HCT116 (cell line): ENCODE measurements around the gene KIAA1549. TPM values are rescaled to one million over a fixed set of nuclear protein-coding genes. Genes with fewer than 3 reads are reported as not detected.

Source experiments
- ATAC-seq: fragments of 200-7000 bp; cut with Tn5 transposase; 2 replicates; pipeline ENCODE4 v1.9.1; 2020; ENCODE audit warnings: mild to moderate bottlenecking, moderate library complexity
- BruUV-seq: library from RNA; stranded (reverse); fragments of 400-500 nt; replicated peaks from 2 replicates; lab custom pipeline; 2021; lab: Mats Ljungman, UMichigan
- CTCF ChIA-PET: fragments of 300-600 bp; sonication (Branson Sonifier 250); formaldehyde crosslinking; loops from one replicate; lab custom pipeline; 2021; ENCODE audit warnings: antibody characterized with exemption; lab: Charles Lee
- POLR2A ChIA-PET: fragments of 300-600, 350-600 bp; sonication (Branson Sonifier 250); formaldehyde crosslinking; loops from one replicate; lab custom pipeline; 2021; ENCODE audit warnings: antibody characterized with exemption; lab: Charles Lee
- RAD21 ChIA-PET, 2 experiments: fragments of 300-600 bp; sonication (Branson Sonifier 250); formaldehyde crosslinking; loops; one replicate each; lab custom pipeline; 2023; ENCODE audit warnings: low total read pairs in 2 of 2; ENCODE audit not compliant: uncharacterized antibody in 2 of 2, unreplicated experiment in 2 of 2, low non-redundant PET in 1 of 2; lab: Charles Lee
- DNase-seq: peaks from one replicate; pipeline ENCODE4 v3.0.0-alpha.2; 2010; ENCODE audit warnings: low read depth, low spot score
- H2AFZ ChIP-seq: fragments of 200-600 bp; shearing (Covaris generic), sonication (generic); 2 replicates; pipeline ENCODE4 v1.6.1; 2017; ENCODE audit warnings: low read depth, mixed run types, mixed read lengths, antibody characterized with exemption, low read length; ENCODE audit not compliant: poor library complexity, severe bottlenecking
- H3K27ac ChIP-seq: 2 replicates; pipeline ENCODE4 v1.5.1; 2012; ENCODE audit warnings: low read depth, low read length
- H3K27me3 ChIP-seq: fragments of 200-600 bp; sonication (generic); 2 replicates; pipeline ENCODE4 v1.6.1; 2016; ENCODE audit warnings: mixed run types, low read length, mixed read lengths; ENCODE audit not compliant: insufficient read depth
- H3K36me3 ChIP-seq, 2 experiments: fragments of 200-500 bp in 1 of 2; fragments of 200-600 bp in 1 of 2; sonication (Bioruptor generic) in 1 of 2; sonication (generic) in 1 of 2; 2 replicates each; pipeline versions ENCODE4 v1.5.1 to v1.6.1; 2014 to 2016; ENCODE audit warnings: low read length in 2 of 2, inconsistent platforms in 1 of 2, mixed read lengths in 1 of 2, mixed run types in 1 of 2; ENCODE audit not compliant: insufficient read depth in 2 of 2, control insufficient read depth in 1 of 2
- H3K4me1 ChIP-seq, 2 experiments: fragments of 200-600 bp in 1 of 2; sonication (generic) in 1 of 2; 2 replicates each; pipeline versions ENCODE4 v1.5.1 to v1.6.1; 2012 to 2017; ENCODE audit warnings: low read length in 2 of 2, inconsistent platforms in 1 of 2, mild to moderate bottlenecking in 1 of 2, mixed read lengths in 1 of 2, mixed run types in 1 of 2, moderate library complexity in 1 of 2; ENCODE audit not compliant: insufficient read depth in 2 of 2, control insufficient read depth in 1 of 2
- H3K4me2 ChIP-seq: fragments of 200-600 bp; sonication (generic); 2 replicates; pipeline ENCODE4 v1.6.1; 2017; ENCODE audit warnings: mixed run types, low read length, mixed read lengths
- H3K4me3 ChIP-seq, 2 experiments: fragments of 200-600 bp in 1 of 2; sonication (generic) in 1 of 2; replicated peaks in 1 of 2; 2 replicates each; pipeline ENCODE4 v1.5.1; 2011 to 2016; ENCODE audit warnings: low read length in 2 of 2, control low read depth in 1 of 2, low read depth in 1 of 2, mild to moderate bottlenecking in 1 of 2, mixed read lengths in 1 of 2, mixed run types in 1 of 2
- H3K79me2 ChIP-seq: fragments of 200-600 bp; sonication (generic); 2 replicates; pipeline ENCODE4 v1.6.1; 2017; ENCODE audit warnings: mild to moderate bottlenecking, mixed run types, low read length, moderate library complexity, mixed read lengths; ENCODE audit not compliant: insufficient read depth
- H3K9ac ChIP-seq: fragments of 200-600 bp; sonication (generic); 2 replicates; pipeline ENCODE4 v1.6.1; 2016; ENCODE audit warnings: low read length, mixed read lengths
- H3K9me2 ChIP-seq: fragments of 200-600 bp; sonication (generic), shearing (Covaris generic); 2 replicates; pipeline ENCODE4 v1.6.1; 2017; ENCODE audit warnings: mixed run types, mild to moderate bottlenecking, moderate library complexity; ENCODE audit not compliant: insufficient read depth
- H3K9me3 ChIP-seq, 2 experiments: fragments of 200-500 bp in 1 of 2; fragments of 200-600 bp in 1 of 2; sonication (Bioruptor generic) in 1 of 2; sonication (generic) in 1 of 2; 2 replicates each; pipeline ENCODE4 v1.6.1; 2014 to 2017; ENCODE audit warnings: low read length in 2 of 2, mixed read lengths in 2 of 2, inconsistent platforms in 1 of 2, low read depth in 1 of 2, mild to moderate bottlenecking in 1 of 2, mixed run types in 1 of 2, moderate library complexity in 1 of 2; ENCODE audit not compliant: control insufficient read depth in 1 of 2, insufficient read depth in 1 of 2
- H4K20me1 ChIP-seq: fragments of 200-600 bp; sonication (generic), shearing (Covaris generic); 2 replicates; pipeline ENCODE4 v1.6.1; 2017; ENCODE audit warnings: mixed run types, mild to moderate bottlenecking, moderate library complexity; ENCODE audit not compliant: insufficient read depth
- ATF3 ChIP-seq: IDR thresholded peaks from 2 replicates; pipeline ENCODE4 v1.6.1; 2012
- ELF1 ChIP-seq: IDR thresholded peaks from 2 replicates; pipeline ENCODE4 v1.6.1; 2012; ENCODE audit warnings: low read depth, borderline replicate concordance
- SIN3A ChIP-seq: IDR thresholded peaks from 2 replicates; pipeline ENCODE4 v1.6.1; 2012; ENCODE audit warnings: low read depth
- SRF ChIP-seq: IDR thresholded peaks from 2 replicates; pipeline ENCODE4 v1.6.1; 2012; ENCODE audit warnings: low read depth
- TCF7L2 ChIP-seq: IDR thresholded peaks from 2 replicates; pipeline ENCODE4 v1.7.0; 2011; ENCODE audit warnings: borderline replicate concordance, inconsistent platforms; ENCODE audit not compliant: insufficient read depth, insufficient read length; ENCODE audit errors: extremely low read depth
- ZFX ChIP-seq: fragments of 450-650 bp; IDR thresholded peaks from 2 replicates; pipeline ENCODE4 v1.6.1; 2017
- ZNF274 ChIP-seq: fragments of 200-500 bp; sonication (Bioruptor generic); IDR thresholded peaks from 2 replicates; pipeline ENCODE4 v1.6.1; 2014; ENCODE audit warnings: mild to moderate bottlenecking, low read depth, low read length, inconsistent platforms
- intact Hi-C: fragments of 100-400 bp; cut with micrococcal nuclease; formaldehyde crosslinking; loops from 2 replicates; pipeline ENCODE4 v1.10.0; 2022
- total RNA-seq: library from RNA; stranded (reverse); gene quantifications from one replicate; pipeline ENCODE4 v1.2.1, GENCODE V29; 2021; ENCODE audit not compliant: unreplicated experiment
- TF ChIP-seq, protein P1 (sequence below): IDR thresholded peaks from 2 replicates; pipeline ENCODE4 v1.6.1; 2012

KIAA1549 gene
- total RNA-seq, 1 experiment from 2014 or later: 3.9 TPM

- ATAC-seq: no peak
- RAD21 ChIA-PET: no interaction called here
These were observed 179.9 kb downstream of the KIAA1549 start for GRCh38 chr7:138801256-138801655.

GRCh38 chr7:138799336-138800000 is 181.7 kb downstream of the KIAA1549 start:
- BruUV-seq: no TSS peak
- Histone ChIP-seq H3K4me2 (no peak overlapping the region), H2AFZ (no peak overlapping the region), H3K79me2 (no peaks in the 10 kb centered on the region), H4K20me1 (no peaks in the 10 kb centered on the region), H3K4me3 (no peak overlapping the region), H3K9me3 (no peaks in the 10 kb centered on the region), H3K27ac (no peak overlapping the region), H3K9ac (no peak overlapping the region), H3K4me1 (no peaks in the 10 kb centered on the region), H3K27me3 (no peaks in the 10 kb centered on the region), H3K36me3 (no peaks in the 10 kb centered on the region), H3K9me2 (no peaks in the 10 kb centered on the region)
- TF ChIP-seq ZFX: no peak
- intact Hi-C loops: loop anchor here (2.0 kb wide), 1 partner anchor 111 kb away; no protein-coding TSS in a partner anchor
- ChIA-PET POLR2A (no interaction called here), CTCF (no interaction called here), RAD21 (no interaction called here)
- ATAC-seq: no peak
- no peak for DNase-seq

More at GRCh38 chr7:138801256-138801655, 179.9 kb downstream of the KIAA1549 start:
- intact Hi-C loops: no loop called here
- Histone ChIP-seq H3K9me3 (no peaks in the 10 kb centered on the region), H3K4me1 (no peaks in the 10 kb centered on the region), H3K79me2 (no peaks in the 10 kb centered on the region), H4K20me1 (no peaks in the 10 kb centered on the region), H3K9ac (no peak overlapping the region), H3K9me2 (no peaks in the 10 kb centered on the region), H3K27me3 (no peaks in the 10 kb centered on the region), H3K4me3 (no peak overlapping the region), H3K27ac (no peak overlapping the region), H3K36me3 (no peaks in the 10 kb centered on the region), H2AFZ (no peak overlapping the region), H3K4me2 (no peak overlapping the region)
- ChIA-PET POLR2A (no interaction called here), CTCF (no interaction called here)
- BruUV-seq: no TSS peak
- TF ChIP-seq SIN3A: no peak
- no peak for TF ChIP-seq ZNF274
- TF ChIP-seq SRF: no peak
- TF ChIP-seq, protein P1, sequence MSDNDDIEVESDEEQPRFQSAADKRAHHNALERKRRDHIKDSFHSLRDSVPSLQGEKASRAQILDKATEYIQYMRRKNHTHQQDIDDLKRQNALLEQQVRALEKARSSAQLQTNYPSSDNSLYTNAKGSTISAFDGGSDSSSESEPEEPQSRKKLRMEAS: no peak
- TF ChIP-seq ATF3: no peak
- TF ChIP-seq TCF7L2: no peak
- TF ChIP-seq ELF1: no peak
- DNase-seq: no peak
